ENCODE results near the gene MT2A.

DNA sequence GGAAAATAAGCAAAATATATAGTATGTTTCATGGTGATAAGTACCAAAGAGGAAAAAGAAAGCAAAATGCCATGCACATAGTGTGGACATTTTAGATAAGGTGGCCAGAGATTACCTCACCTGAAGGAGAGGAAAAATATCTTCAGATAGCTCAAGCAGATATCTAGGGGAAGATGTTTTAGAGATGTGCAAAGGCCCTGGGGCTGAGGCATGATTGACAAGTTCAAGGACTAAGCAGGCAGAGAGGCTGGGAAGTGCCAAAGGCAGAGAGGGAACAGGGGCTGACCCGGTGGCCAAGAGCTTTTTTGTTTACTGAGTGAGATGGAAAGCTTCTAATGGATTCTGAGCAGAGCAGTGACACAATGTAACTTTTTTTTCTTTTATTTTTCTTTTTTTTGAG, 47.9 kb upstream of the MT2A start:
- TF ChIP-seq CTCF (IDR thresholded peaks at IDR 0.05) (no peak), POLR2A (IDR thresholded peaks at IDR 0.05) (no peak)
